ENCODE data around the gene HERPUD1.
A peak's percentile ranks its signal among the peaks of the same experiment; 100 is the strongest.
"Not testable (repeated sequence)": the region's sequence is repeated elsewhere in the genome, so short reads cannot be mapped to it uniquely, and the experiment has no call there.

Gene HERPUD1, protein sequence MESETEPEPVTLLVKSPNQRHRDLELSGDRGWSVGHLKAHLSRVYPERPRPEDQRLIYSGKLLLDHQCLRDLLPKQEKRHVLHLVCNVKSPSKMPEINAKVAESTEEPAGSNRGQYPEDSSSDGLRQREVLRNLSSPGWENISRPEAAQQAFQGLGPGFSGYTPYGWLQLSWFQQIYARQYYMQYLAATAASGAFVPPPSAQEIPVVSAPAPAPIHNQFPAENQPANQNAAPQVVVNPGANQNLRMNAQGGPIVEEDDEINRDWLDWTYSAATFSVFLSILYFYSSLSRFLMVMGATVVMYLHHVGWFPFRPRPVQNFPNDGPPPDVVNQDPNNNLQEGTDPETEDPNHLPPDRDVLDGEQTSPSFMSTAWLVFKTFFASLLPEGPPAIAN

DNA sequence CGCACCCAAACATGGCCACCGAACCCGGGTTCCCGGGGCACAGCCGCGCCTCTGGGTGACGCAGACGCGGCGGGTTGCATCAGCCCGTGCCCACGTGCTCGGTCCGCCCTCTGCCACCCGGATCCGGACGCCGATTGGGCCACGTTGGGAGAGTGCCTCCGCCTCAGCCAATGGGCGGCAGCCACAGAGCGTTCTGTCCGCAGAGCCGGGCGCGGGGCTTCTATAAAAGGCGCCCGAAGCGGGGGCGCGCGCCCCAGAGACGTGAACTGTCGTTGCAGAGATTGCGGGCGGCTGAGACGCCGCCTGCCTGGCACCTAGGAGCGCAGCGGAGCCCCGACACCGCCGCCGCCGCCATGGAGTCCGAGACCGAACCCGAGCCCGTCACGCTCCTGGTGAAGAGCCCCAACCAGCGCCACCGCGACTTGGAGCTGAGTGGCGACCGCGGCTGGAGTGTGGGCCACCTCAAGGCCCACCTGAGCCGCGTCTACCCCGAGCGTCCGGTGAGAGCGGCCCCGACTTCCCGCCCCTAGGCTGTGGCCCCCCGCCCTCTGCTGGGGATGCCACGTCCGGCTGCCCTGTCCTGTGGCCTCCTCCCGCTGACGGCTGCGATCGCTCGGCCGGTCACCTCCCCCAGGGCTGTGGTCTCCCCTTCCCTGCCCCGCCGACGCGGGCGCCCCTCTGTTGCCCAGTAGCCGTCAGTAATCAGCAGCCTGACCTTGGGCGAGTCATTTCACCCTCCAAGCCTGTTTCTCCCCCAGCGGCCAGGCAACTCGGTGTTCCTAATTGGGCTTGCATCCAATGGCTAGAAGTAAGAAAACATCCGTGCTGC lies at the start of gene HERPUD1:
TSS of gene HERPUD1 (plus strand) at position 251 of the 829 bp plus-strand sequence. CDS start at position 354, 103 bp downstream.
- DNase-seq: peak; percentile 86

DNA sequence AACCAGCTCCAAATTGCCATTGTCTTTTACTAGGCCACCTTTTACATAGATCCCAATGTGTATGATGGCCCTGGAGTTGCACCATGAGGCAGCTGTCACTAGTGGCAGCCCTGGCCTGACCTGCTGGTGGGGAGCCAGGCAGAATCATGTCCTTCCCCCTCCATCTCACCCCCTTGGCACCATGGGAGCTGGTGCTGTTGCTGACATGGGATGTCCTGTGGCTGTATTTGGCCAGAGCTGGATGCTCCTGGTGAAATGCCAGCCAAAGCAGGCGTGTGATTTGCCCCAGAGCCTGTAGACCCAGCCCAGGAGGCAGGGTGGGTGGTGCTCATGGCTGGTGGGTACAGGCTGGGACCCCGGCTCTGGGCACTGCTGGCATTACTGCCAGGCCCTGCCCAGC lies 48.4 kb upstream of the HERPUD1 start:
- DNase-seq: no peak

DNA sequence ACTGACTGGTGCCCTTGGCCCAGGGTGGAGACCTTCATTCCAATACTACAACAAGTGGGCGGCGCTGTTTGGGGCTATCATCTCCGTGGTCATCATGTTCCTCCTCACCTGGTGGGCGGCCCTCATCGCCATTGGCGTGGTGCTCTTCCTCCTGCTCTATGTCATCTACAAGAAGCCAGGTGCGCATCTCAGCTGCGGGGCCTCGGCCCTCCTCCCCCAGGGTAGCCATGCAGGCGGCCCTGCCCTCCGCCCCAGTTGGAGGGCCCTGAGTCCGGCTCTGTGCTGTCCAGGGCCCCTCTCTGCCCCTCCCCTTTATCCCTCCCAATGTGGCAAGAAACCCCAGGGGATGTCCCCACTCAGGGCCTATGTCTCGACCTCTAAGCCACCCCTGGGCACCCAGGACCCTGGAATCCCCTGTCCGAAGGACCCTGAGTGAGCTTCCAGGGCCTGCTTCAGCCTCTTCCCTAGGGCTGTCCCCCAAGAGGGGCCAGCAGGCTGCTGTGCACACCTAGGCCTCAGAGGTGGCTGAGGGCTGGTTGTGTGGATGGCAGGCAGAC lies 47.8 kb upstream of the HERPUD1 start:
- DNase-seq: no peak

DNA sequence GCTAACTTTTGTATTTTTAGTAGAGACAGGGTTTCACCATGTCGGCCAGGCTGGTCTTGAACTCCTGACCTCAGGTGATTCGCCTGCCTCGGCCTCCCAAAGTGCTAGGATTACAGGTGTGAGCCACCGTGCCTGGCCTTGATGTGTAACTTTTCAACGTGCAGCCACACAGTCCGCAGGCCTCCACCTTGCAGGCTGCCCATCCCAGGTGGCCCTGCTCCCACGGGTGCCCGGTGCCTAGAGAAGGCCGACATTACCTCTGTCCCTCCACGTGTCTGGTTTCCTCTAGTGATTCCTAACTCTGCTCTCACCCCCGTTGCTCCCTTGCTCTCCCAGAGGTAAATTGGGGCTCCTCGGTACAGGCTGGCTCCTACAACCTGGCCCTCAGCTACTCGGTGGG lies 47.0 kb upstream of the HERPUD1 start:
- DNase-seq: not testable (repeated sequence)

DNA sequence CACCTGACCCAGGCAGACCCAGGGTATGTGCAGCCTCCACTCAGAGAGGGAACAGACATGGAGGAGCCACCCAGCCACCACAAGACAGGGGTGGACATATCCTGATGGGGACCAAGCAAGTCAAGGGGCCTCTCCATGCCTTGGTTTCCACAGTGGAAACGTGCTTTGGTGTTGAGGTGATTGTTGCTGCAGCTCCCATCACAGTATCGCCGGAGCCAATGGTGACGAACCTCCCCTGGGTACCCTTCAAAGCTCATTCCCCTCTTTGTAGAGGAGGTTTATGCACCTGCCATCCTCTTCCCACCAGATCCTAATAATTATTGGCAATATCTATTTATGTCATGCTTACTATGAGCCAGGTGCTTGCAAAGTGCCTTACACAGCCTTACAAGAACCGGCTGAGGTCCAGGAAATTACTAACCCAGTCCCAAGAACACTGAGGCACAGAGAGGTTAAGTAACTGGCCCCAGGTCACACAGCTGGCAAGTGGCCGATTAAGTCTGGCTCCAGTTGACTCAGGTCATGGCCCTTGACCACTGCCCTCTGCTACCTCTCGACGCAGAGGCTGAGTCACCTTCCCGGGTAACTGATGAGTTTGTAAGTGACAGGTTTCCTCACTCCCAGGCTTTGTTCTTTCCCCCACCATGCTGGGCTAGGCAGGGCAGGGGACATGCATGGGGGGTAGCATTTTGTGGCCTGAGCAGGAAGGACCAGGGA lies 46.3 kb upstream of the HERPUD1 start:
- DNase-seq: no peak

DNA sequence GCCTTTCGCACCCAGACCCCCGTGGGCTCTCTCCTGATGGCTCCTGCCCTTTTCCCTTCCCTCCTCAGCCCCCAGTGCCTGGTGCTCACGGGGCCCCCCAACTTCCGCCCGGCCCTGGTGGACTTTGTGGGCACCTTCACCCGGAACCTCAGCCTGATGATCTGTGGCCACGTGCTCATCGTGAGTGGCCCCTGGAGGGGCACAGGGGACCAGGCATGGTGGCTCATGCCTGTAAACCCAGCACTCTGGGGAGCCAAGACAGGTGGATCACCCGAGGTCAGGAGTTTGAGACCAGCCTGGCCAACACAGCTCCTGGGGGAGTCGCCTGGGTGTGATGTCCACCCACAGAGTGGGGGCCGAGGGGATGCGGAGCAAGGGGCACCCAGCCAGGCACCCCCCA lies 45.6 kb upstream of the HERPUD1 start:
- DNase-seq: no peak

DNA sequence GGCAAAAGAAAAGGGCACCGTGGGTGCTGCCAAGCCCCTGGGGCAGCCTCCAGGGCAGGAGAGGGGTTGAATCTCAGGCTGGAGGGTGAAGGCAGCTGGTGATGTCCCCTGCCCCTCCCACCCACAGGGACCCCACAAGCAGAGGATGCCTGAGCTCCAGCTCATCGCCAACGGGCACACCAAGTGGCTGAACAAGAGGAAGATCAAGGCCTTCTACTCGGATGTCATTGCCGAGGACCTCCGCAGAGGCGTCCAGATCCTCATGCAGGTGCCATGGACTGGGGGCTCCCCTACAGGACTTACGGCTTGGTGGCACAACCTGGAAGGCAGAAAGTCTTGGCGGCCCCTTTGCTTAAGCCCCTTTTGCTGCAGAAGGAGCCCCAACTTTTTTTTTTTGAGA lies 45.1 kb upstream of the HERPUD1 start:
- no peak for DNase-seq

DNA sequence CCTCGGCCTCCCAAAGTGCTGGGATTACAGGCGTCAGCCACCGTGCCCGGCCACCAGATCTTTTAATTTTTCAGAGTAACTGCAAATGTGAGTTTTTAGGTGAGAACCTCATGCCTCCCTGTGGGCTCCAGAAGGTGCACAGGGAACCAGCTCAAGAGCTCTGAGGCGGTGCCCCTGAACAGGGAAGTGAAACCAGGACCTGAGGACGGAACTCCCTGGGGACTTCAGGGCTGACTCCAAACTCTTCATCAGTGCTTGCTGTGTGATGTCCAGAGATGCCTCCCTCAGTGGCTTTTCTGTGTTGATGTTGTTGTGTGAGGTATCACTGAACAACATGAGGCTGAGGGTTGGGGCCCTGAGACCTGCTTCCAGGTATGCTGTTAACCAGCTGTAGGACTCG lies 43.1 kb upstream of the HERPUD1 start:
- no peak for DNase-seq

DNA sequence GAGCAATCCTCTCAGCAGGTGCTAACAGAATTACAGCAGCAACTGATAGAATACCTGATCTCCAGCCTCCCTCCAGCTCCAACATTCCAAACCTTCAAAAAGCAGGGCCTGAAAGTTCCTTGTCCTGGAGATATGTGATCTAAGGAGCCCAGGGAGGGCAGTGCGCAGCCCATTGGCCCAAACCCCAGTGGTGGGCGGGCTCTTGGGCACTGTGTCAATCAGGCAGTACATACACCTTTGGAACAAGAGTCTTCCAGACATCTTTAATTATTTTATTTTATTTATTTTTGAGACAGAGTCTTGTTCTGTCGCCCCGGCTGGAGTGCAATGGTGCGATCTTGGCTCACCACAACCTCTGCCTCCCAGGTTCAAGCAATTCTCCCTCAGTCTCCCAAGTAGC lies 42.7 kb upstream of the HERPUD1 start:
- no peak for DNase-seq

DNA sequence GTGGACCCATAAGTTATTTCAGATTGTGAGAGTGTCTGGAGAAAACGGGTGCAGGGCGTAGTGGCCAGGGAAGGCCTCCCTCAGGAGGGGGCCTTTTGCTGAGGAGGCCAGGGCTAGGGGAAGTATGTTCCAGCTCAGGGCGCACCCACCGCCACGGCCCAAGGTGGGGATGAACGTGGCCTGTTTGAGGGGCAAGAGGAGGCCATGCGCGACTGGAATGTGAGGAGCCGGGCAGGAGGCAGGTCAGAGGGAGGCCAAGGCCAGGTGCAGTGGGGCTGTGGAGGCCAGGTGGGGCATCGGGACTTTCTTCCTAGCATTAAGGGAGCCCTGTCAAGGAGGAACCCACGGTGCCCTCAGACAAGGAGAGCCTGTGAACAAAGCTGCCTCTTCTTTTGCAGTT lies 40.3 kb upstream of the HERPUD1 start:
- DNase-seq: no peak

DNA sequence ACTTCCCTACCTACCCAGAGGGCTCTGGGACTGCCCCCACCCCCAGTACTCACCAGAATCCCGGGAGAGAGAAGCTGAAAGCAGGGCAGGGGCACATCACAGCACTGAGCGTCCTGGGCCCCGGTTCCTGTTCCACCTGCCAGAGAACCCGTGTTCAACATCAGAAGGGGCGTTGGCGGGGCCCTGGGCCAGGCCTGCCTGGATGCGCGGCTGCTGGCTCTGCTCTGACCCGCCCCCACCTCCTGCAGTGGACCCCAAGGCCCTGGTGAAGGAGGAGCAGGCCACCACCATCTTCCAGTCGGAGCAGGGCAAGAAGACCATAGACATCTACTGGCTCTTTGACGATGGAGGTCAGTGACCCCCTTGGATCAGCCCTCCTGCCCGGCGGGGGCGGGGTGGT lies 39.2 kb upstream of the HERPUD1 start:
- no peak for DNase-seq

DNA sequence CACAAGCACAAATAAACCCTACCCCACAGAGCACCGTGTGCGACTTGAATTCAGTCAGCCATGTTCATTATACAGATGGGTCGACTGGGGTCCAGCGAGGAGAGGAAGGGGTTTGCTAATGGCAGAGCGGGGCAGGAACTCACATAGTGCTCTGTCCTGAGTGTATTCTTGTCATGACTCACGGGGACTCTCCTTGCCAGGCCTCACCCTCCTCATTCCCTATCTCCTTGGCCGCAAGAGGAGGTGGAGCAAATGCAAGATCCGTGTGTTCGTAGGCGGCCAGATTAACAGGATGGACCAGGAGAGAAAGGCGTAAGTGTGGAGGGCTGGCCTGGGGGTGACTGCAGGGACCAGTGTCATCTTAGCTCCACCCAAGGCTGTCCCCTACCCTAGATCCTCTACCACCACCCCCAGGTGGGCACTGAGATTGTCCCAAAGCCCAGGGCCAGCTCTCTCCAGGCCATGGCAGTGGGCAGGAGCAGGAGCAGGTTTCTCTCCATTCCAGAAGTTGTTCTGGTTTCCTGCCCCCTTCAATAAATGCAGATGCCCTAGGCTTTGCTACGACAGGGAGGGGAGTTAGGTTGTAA lies 37.5 kb upstream of the HERPUD1 start:
- DNase-seq: no peak

DNA sequence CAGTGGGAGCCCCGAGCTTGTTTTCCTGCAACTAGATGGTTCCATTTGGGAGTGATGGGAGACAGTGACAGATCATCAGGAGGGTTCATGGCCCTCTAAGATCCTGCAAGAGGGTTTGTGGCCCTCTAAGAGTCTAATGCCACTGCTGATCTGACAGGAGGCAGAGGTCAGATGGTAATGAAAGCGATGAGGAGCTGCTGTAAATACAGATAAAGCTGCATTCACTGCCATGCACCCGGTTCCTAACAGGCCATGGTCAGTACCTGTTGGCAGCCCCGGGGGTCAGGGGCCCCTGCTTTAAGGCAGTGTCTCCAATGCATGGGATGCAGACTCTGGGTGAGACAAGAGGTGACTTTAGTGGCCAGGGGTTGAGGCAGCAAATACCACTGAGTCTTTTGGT lies 36.1 kb upstream of the HERPUD1 start:
- no peak for DNase-seq

DNA sequence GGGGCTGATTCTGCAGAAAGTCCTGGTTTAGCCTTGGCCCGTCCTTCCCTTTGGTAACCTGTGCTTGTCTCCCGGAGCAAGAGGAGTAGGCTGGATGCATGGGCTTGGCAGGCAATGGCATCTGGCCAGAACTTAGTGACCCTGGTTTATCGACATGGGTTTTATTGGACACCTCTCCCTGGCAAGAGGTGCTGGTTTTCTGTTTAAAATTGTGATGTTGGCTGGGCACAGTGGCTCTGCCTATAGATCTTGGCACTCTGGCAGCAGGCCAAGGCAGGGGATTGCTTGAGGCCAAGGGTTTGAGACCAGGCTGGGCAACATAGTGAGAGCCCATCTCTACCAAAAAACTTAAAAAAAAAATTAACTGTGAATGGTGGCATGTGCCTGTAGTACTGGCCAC lies 35.7 kb upstream of the HERPUD1 start:
- DNase-seq: no peak

DNA sequence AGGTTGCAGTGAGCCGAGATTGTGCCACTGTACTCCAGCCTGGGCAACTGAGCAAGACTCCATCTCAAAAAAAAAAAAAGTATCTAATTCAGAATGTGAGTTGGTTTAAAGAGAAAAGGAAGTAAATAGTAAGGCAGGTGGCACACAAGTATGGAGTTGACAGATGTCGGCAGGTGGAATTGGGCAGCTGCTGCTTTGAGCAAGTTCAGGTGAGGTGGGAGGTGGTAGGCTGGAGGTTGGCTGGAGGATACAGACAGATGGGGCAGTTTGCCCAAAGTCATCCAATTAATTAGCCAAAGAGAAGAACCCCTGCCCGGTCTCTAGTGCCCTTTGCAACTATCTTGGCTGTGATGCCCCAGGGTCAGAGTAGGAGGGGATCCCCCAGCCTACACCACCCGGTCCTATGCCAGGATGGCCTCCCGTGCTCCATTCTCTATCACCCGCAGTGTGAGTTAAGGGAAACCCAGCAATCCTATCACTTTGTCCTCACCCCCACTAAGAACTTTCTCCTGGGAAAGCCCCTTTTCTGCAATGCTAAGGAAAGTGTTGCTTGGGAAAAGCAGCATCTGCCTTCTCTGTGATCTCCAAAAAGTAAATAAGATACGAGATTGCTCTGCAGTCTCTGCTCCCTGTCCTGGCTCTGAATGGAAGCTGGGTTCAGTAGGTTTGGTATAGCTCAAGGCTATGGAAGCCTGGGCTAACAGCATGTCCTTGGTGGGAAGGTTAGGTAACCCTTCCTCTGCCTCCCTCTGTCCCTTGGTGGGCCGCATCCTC lies 34.7 kb upstream of the HERPUD1 start:
- no peak for DNase-seq

DNA sequence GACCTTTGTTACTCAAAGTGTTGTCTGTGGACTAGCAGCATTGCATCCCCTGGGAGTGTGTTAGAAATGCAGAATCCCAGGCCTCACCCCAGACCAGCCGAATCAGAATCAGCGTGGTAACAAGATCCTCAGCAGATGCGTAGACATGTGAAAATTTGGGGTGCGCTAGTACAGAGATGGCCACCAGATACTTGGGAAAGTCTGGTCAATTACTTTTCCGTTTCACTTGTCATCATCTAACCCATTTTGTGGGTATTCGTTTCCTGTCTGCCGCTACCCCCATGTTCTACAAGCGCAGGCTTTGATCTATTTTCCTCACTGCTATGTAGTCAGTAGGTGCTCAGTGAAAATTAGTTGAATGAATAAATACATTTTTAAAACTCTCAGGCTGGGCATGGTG lies 33.1 kb upstream of the HERPUD1 start:
- no peak for DNase-seq

DNA sequence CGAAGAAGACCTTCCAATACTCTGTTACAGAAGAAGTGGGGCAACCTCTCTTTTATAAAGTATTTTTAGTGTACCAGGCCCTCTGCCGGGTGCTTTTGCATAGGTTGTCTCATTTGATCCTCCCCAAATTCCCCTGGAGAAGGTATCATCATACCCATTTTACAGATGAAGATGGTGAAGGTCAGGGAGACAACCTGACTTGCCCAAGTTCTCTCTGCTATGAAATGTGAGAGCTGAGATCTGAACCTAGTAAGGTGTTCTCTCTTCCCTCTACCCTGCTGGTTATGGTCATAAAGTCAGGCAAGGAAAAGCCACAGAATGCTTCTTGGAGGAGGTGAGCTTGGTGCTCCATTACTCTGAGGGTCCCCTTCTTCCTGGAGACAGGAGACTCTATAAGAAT lies 28.1 kb upstream of the HERPUD1 start:
- DNase-seq: no peak

DNA sequence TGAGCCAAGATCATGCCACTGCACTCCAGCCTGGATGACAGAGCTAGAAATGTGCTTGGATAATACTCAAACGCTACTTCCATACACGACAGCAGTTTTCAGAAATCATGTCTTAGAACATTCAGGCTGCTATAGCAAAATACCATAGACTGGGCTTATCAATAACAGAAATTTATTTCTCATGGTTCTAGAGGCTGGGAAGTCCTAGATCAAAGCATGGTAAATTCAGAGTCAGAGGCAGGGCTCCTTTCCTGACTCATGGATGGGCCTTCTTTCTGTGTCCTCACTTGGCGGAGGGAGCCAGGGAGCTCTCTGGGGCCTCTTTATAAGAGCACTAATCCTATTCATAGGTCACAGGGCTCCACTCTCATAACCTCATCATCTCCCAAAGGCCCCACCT lies 24.5 kb upstream of the HERPUD1 start:
- DNase-seq: no peak

DNA sequence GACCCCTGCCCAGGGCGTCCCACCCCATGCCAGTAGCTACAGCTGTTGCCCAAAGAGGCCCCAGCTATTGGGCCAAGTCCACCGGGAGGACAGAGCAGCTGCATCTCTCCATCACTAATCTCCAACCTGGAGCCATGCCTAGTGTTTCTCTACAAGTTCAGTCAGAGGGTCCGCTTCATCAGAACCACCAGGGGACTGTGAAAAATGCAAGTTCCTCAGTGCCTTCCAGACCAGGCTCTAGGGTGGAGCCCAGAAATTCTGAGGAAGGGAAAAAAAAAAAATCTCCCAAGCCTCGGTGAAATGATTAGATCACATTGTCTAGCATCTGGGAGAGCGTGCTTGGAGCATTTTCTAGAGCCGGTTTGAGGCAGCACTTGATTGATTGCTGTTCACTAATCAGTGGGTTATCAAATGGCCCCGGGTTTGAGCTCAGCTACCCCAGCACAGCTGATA lies 22.4 kb upstream of the HERPUD1 start:
- DNase-seq: no peak

DNA sequence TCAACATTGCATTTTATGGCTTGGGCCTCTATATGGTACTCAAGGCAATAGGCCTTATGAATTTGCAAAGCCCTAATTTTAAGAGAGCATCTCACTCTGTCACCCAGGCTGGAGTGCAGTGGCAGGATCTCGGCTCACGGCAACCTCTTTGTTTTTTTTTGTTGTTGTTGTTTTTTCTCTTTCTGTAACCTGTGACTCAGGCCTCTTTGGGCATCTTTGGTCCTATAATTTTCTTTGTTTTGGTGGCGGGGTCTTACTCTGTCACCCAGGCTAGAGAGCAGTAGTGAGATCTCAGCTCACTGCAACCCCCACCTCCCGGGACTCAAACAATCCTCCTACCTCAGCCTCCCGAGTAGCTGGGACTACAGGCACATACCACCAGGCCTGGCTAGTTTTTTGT lies 21.8 kb upstream of the HERPUD1 start:
- DNase-seq: no peak

DNA sequence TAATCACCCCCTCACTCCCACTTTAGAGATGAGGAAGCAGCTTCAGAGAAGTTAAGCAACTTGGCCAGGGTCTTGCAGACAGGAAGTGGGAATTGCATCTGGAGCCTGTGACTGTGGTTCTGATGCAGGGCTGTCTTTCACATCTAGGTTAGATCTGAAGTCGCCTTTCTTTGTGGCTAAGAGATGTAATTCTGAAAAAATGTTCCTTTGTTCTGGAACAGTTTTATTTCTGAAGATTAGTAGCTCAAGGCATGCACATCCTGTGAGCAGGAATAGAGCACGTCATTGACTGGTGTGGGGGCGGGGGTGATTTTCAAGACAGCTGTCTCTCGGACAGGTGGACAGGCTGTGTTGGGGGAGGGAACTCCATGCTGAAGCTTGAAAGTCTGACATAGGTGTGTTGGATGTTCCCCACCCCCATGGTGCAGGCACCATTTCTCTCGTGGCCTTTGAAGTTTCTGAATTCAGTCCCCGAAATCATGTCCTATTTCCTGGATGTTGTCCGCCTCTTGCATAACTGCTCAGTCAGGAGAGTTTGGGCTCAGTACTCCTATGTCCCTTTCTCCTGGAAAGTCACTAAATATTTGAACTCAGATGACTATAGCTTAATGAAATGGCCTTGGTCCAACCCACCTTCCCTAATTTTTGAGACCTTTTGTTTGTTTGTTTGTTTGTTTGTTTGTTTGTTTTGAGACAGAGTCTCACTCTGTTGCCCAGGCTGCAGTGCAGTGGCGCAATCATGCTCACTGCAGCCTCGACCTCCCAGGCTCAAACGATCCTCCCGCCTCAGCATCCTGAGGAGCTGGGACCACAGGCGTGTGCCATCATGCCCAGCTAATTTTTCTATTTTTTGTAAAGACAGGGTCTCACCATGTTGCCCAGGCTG lies 21.0 kb upstream of the HERPUD1 start:
- DNase-seq: no peak
